GM12878 (cell line): ENCODE results near the gene TBL3. TPM values are rescaled to one million over a fixed set of nuclear protein-coding genes. Genes with fewer than 3 reads are reported as not detected.
A peak's percentile ranks its signal among the peaks of the same experiment; 100 is the strongest.

ENCODE experiments used
- CBFB ChIP-seq: IDR thresholded peaks from 2 replicates; pipeline ENCODE4 v1.6.1; 2016; ENCODE audit warnings: antibody characterized with exemption, low read depth
- CREM ChIP-seq: IDR thresholded peaks from 2 replicates; pipeline ENCODE4 v1.6.1; 2014; ENCODE audit warnings: antibody characterized with exemption, low read depth
- CUX1 ChIP-seq: IDR thresholded peaks from 2 replicates; pipeline ENCODE4 v1.6.1; 2012; ENCODE audit warnings: improper control_type of control experiment, low read depth, low read length; ENCODE audit not compliant: insufficient replicate concordance
- ELK1 ChIP-seq: IDR thresholded peaks from 2 replicates; pipeline ENCODE4 v1.6.1; 2012; ENCODE audit warnings: low read depth, low read length, improper control_type of control experiment
- FOS ChIP-seq: IDR thresholded peaks from 3 replicates; pipeline ENCODE4 v1.6.1; 2011; ENCODE audit warnings: borderline replicate concordance; ENCODE audit not compliant: insufficient read length; ENCODE audit errors: extremely low read depth
- HDAC2 ChIP-seq: fragments of 200-600 bp; sonication (generic); IDR thresholded peaks from 2 replicates; pipeline ENCODE4 v1.6.1; 2017
- JUND ChIP-seq: IDR thresholded peaks from 2 replicates; pipeline ENCODE4 v1.6.1; 2012; ENCODE audit warnings: low read depth, mild to moderate bottlenecking, low read length, improper control_type of control experiment, moderate library complexity
- KAT2A ChIP-seq: conservative IDR thresholded peaks from 2 replicates; pipeline ENCODE4 v1.6.1; 2011; ENCODE audit warnings: low read depth, low read length; ENCODE audit not compliant: control insufficient read depth
- NRF1 ChIP-seq: conservative IDR thresholded peaks from 2 replicates; pipeline ENCODE4 v1.6.1; 2011; ENCODE audit warnings: mild to moderate bottlenecking, low read depth, low read length, improper control_type of control experiment
- PAX8 ChIP-seq: fragments of 450-650 bp; IDR thresholded peaks from 2 replicates; pipeline ENCODE4 v1.6.1; 2017; ENCODE audit warnings: mild to moderate bottlenecking, moderate library complexity
- SMC3 ChIP-seq: IDR thresholded peaks from 2 replicates; pipeline ENCODE4 v1.6.1; 2011; ENCODE audit warnings: low read length, improper control_type of control experiment, borderline replicate concordance
- STAT3 ChIP-seq: IDR thresholded peaks from 2 replicates; pipeline ENCODE4 v1.6.1; 2011; ENCODE audit warnings: low read depth, low read length, improper control_type of control experiment
- SUPT20H ChIP-seq: IDR thresholded peaks from 2 replicates; pipeline ENCODE4 v1.6.1; 2011; ENCODE audit warnings: low read depth, mild to moderate bottlenecking, low read length, moderate library complexity, borderline replicate concordance; ENCODE audit not compliant: control insufficient read depth
- USF1 ChIP-seq: IDR thresholded peaks from 2 replicates; pipeline ENCODE4 v1.6.1; 2011; ENCODE audit warnings: borderline replicate concordance, low read depth, mild to moderate bottlenecking, moderate library complexity, mixed read lengths, low read length; ENCODE audit not compliant: insufficient read depth; ENCODE audit errors: extremely low read length
- ZNF384 ChIP-seq: IDR thresholded peaks from 2 replicates; pipeline ENCODE4 v1.6.1; 2012; ENCODE audit warnings: low read depth, mild to moderate bottlenecking, low read length, improper control_type of control experiment, borderline replicate concordance
- ZNF622 ChIP-seq: fragments of 450-650 bp; IDR thresholded peaks from 2 replicates; pipeline ENCODE4 v1.6.1; 2017; ENCODE audit warnings: mild to moderate bottlenecking, inconsistent platforms
- ZNF687 ChIP-seq: fragments of 450-650 bp; IDR thresholded peaks from 2 replicates; pipeline ENCODE4 v1.6.1; 2017; ENCODE audit warnings: mild to moderate bottlenecking, moderate library complexity
- ZZZ3 ChIP-seq: IDR thresholded peaks from 2 replicates; pipeline ENCODE4 v1.6.1; 2011; ENCODE audit warnings: low read depth; ENCODE audit not compliant: control insufficient read depth, insufficient read length
- polyA plus RNA-seq, 11 experiments: library from polyadenylated mRNA; depleted of rRNA in 4 of 11; unstranded in 6 of 11; stranded (reverse) in 5 of 11; fragments of >200 nt; fragmentation: Nextera tagmentation in 4 of 11; fragmentation: Illumina TruSeq in 1 of 11; extraction: Ambion mirVana in 4 of 11; extraction: Trizol in 1 of 11; gene quantifications; 1 replicate in 1 of 11; 2 replicates in 10 of 11; pipeline versions ENCODE4 v1.2.1 to v1.2.3, GENCODE V29; 2011 to 2016; ENCODE audit warnings: inconsistent platforms in 2 of 11, missing spikeins in 2 of 11, low read depth in 1 of 11
- total RNA-seq, 4 experiments: library from RNA; depleted of rRNA in 3 of 4; stranded (reverse); fragments of >200 nt in 3 of 4; fragmentation: Illumina TruSeq in 1 of 4; extraction: Trizol in 1 of 4; gene quantifications; 2 replicates each; pipeline versions ENCODE4 v1.2.1 to v1.2.3, GENCODE V29; 2013 to 2021

TBL3 gene
- total and polyA plus RNA-seq, 10 of the 15 experiments (the other 5 are each of a cell fraction or from before 2014, with no cell fraction given): 1.2 to 101 (median 34.2) TPM

- TF ChIP-seq ZNF622 (no peak), SMC3 (no peak), FOS (no peak), ZNF687 (peak; percentile 96), CBFB (peak; percentile 99), PAX8 (no peak), SUPT20H (no peak), CUX1 (no peak), ZNF384 (no peak), ELK1 (peak; percentile 10; the same call in 1 of the 2 replicates), HDAC2 (no peak), USF1 (no peak), CREM (peak; percentile 98), NRF1 (no peak), JUND (no peak), STAT3 (no peak), ZZZ3 (no peak), KAT2A (no peak; the same call in 1 of the 2 replicates)
Observed at GRCh38 chr16:1964506-1965395, 7.1 kb upstream of the TBL3 start, which contains the start of gene RPS2 (continued).
